GM19240 (cell line): ENCODE measurements around the gene ZNF571.

Experiments used
- DNase-seq: peaks from one replicate; pipeline ENCODE4 v3.0.0; 2011; ENCODE audit warnings: low spot score; ENCODE audit not compliant: insufficient read length

Gene ZNF571

GRCh38 chr19:37594304-37594981 lies at the start of gene ZNF571, which contains the start of gene ZNF540:
TSS of gene ZNF571 (minus strand) at chr19:37594792. CDS start at chr19:37586676, 8,116 bp downstream.
TSS of gene ZNF540 (plus strand) at chr19:37594876. CDS start at chr19:37598448, 3,572 bp downstream.
- DNase-seq, result peak; percentile 59

- DNase-seq, result no peak
Measured at GRCh38 chr19:37635076-37636056, 40.8 kb upstream of the ZNF571 start.

- DNase-seq, result peak; percentile 4
Measured at GRCh38 chr19:37594982-37595382, 390 bp upstream of the ZNF571 start.

- DNase-seq, result no peak
Measured at GRCh38 chr19:37593996-37594303, 642 bp downstream of the ZNF571 start.

- no peak for DNase-seq
Measured at GRCh38 chr19:37583340-37583739, 11.3 kb downstream of the ZNF571 start.

- no peak for DNase-seq
Measured at GRCh38 chr19:37572203-37572602, 22.4 kb downstream of the ZNF571 start.

GRCh38 chr19:37565370-37565669 lies 29.3 kb downstream of the ZNF571 start:
- DNase-seq, result no peak

- DNase-seq, result no peak
Measured at GRCh38 chr19:37564624-37565369, 29.8 kb downstream of the ZNF571 start.

GRCh38 chr19:37563518-37563917 lies 31.1 kb downstream of the ZNF571 start:
- DNase-seq, result no peak

GRCh38 chr19:37551129-37551993 lies 43.2 kb downstream of the ZNF571 start:
- DNase-seq, result peak; percentile 42

- no peak for DNase-seq
Measured at GRCh38 chr19:37537391-37537947, 57.1 kb downstream of the ZNF571 start.

- no peak for DNase-seq
Measured at GRCh38 chr19:37519890-37520289, 74.7 kb downstream of the ZNF571 start.
